GM19397 (cell line): ENCODE results near the gene METAP1.
"Not testable (repeated sequence)": the region's sequence is repeated elsewhere in the genome, so short reads cannot be mapped to it uniquely, and the experiment has no call there.

Experiments used
- ATAC-seq: cut with Tn5 transposase; IDR thresholded peaks from one replicate; pipeline ENCODE4 v1.9.1; 2021; ENCODE audit warnings: mild to moderate bottlenecking, moderate library complexity; ENCODE audit not compliant: unreplicated experiment

Gene METAP1

GRCh38 chr4:98995183-98996055 is at the start of gene METAP1:
TSS of gene METAP1 (plus strand) at chr4:98995721. CDS start at chr4:98995754, 33 bp downstream.
- ATAC-seq: peak; percentile 94

GRCh38 chr4:98946359-98946758 is 49.2 kb upstream of the METAP1 start:
- no peak for ATAC-seq

GRCh38 chr4:98950925-98951324 is 44.6 kb upstream of the METAP1 start:
- no peak for ATAC-seq

- ATAC-seq: no peak
These were observed 43.8 kb upstream of the METAP1 start for GRCh38 chr4:98951710-98952109.

GRCh38 chr4:98955229-98955628 is 40.3 kb upstream of the METAP1 start:
- no peak for ATAC-seq

GRCh38 chr4:98958065-98958464 is 37.5 kb upstream of the METAP1 start:
- ATAC-seq: no peak

GRCh38 chr4:98959411-98959810 is 36.1 kb upstream of the METAP1 start:
- ATAC-seq: no peak

- no peak for ATAC-seq
These were observed 33.8 kb upstream of the METAP1 start for GRCh38 chr4:98961770-98962169.

- ATAC-seq: no peak
These were observed 31.7 kb upstream of the METAP1 start for GRCh38 chr4:98963538-98964433.

- no peak for ATAC-seq
These were observed 28.6 kb upstream of the METAP1 start for GRCh38 chr4:98966926-98967325.

GRCh38 chr4:98967786-98968329 is 27.7 kb upstream of the METAP1 start:
- ATAC-seq: no peak

GRCh38 chr4:98969878-98970785 is 25.4 kb upstream of the METAP1 start:
- no peak for ATAC-seq

GRCh38 chr4:98976716-98977115 is 18.8 kb upstream of the METAP1 start:
- ATAC-seq: no peak

- no peak for ATAC-seq
These were observed 18.0 kb upstream of the METAP1 start for GRCh38 chr4:98977557-98977956.

GRCh38 chr4:98987720-98988119 is 7.8 kb upstream of the METAP1 start:
- no peak for ATAC-seq

- not testable (repeated sequence) for ATAC-seq
These were observed 2.7 kb upstream of the METAP1 start for GRCh38 chr4:98992835-98993234.

GRCh38 chr4:98993419-98994071 is 2.0 kb upstream of the METAP1 start:
- no peak for ATAC-seq

GRCh38 chr4:98994474-98995182 is 893 bp upstream of the METAP1 start:
- no peak for ATAC-seq

GRCh38 chr4:98996056-98996764 is 689 bp downstream of the METAP1 start:
- ATAC-seq: no peak
